NCI-H748 treated with DMSO at 0.1 percent for 48 hours (cell line): ENCODE results near the gene COP1.

ENCODE experiments used
- DNase-seq: peaks from one replicate; lab custom pipeline; 2025; lab: John Stamatoyannopoulos, UW

COP1 gene

GRCh38 chr1:175963740-175964139 lies 243.3 kb downstream of the COP1 start:
- DNase-seq = no peak

GRCh38 chr1:175960169-175960568 lies 246.9 kb downstream of the COP1 start:
- no peak for DNase-seq

GRCh38 chr1:175951627-175952026 lies 255.5 kb downstream of the COP1 start:
- no peak for DNase-seq

- DNase-seq = no peak
These were observed 259.3 kb downstream of the COP1 start for GRCh38 chr1:175947771-175948170.

GRCh38 chr1:175944591-175944990 lies 262.5 kb downstream of the COP1 start:
- DNase-seq = no peak

- no peak for DNase-seq
These were observed 265.9 kb downstream of the COP1 start for GRCh38 chr1:175941164-175941563.

GRCh38 chr1:175936736-175937135 lies 270.4 kb downstream of the COP1 start:
- DNase-seq = no peak

- DNase-seq = no peak
These were observed 271.4 kb downstream of the COP1 start for GRCh38 chr1:175935566-175936115.

GRCh38 chr1:175935166-175935565 lies 271.9 kb downstream of the COP1 start:
- no peak for DNase-seq

GRCh38 chr1:175933801-175934200 lies 273.3 kb downstream of the COP1 start:
- DNase-seq = no peak

GRCh38 chr1:175927944-175928343 lies 279.1 kb downstream of the COP1 start:
- no peak for DNase-seq

- no peak for DNase-seq
These were observed 284.7 kb downstream of the COP1 start for GRCh38 chr1:175922254-175922881.

GRCh38 chr1:175920381-175920780 lies 286.7 kb downstream of the COP1 start:
- DNase-seq = no peak

GRCh38 chr1:175919001-175919400 lies 288.1 kb downstream of the COP1 start:
- no peak for DNase-seq

- DNase-seq = no peak
These were observed 288.7 kb downstream of the COP1 start for GRCh38 chr1:175918364-175918801.

GRCh38 chr1:175914115-175914514 lies 293.0 kb downstream of the COP1 start:
- no peak for DNase-seq

GRCh38 chr1:175911138-175911537 lies 295.9 kb downstream of the COP1 start:
- no peak for DNase-seq

GRCh38 chr1:175906370-175906769 lies 300.7 kb downstream of the COP1 start:
- no peak for DNase-seq

- DNase-seq = no peak
These were observed 302.3 kb downstream of the COP1 start for GRCh38 chr1:175904808-175905207.

- DNase-seq = no peak
These were observed 304.8 kb downstream of the COP1 start for GRCh38 chr1:175902281-175902680.

GRCh38 chr1:175901076-175901836 lies 305.8 kb downstream of the COP1 start:
- no peak for DNase-seq

- no peak for DNase-seq
These were observed 306.9 kb downstream of the COP1 start for GRCh38 chr1:175900171-175900570.

GRCh38 chr1:175895966-175896365 lies 311.1 kb downstream of the COP1 start:
- DNase-seq = no peak
